Transverse colon (tissue), 4 donors: ENCODE data around the gene MPST. TPM values are rescaled to one million over a fixed set of nuclear protein-coding genes. Genes with fewer than 3 reads are reported as not detected.

Experiments used
- DNase-seq: peaks from one replicate; pipeline ENCODE4 v3.0.0-alpha.2; 2019
- H3K27ac ChIP-seq, 4 donors: fragments of 200-600 bp; sonication (generic); 2 replicates each; pipeline ENCODE4 v1.5.1; 2016 to 2018; ENCODE audit warnings: inconsistent platforms in 4 of 4
- H3K27me3 ChIP-seq: fragments of 200-600 bp; sonication (generic); 2 replicates; pipeline ENCODE4 v1.5.1; 2017; ENCODE audit warnings: inconsistent platforms
- H3K36me3 ChIP-seq, 4 donors: fragments of 200-600 bp; sonication (generic); 2 replicates each; pipeline ENCODE4 v1.5.1; 2017 to 2019; ENCODE audit warnings: inconsistent platforms in 4 of 4
- H3K4me1 ChIP-seq, 4 donors: fragments of 200-600 bp; sonication (generic); 2 replicates each; pipeline ENCODE4 v1.5.1; 2017 to 2020; ENCODE audit warnings: inconsistent platforms in 4 of 4
- H3K4me3 ChIP-seq, 4 donors: fragments of 200-600 bp; sonication (generic); 1 replicate in 1 of 4; 2 replicates in 3 of 4; pipeline versions ENCODE4 v1.5.1 to v1.6.1; 2017 to 2019; ENCODE audit warnings: inconsistent platforms in 4 of 4
- H3K9me3 ChIP-seq, 2 donors: fragments of 200-600 bp; sonication (generic); 2 replicates each; pipeline ENCODE4 v1.5.1; 2017 to 2019; ENCODE audit warnings: inconsistent platforms in 2 of 2
- EP300 ChIP-seq: sonication (generic); formaldehyde crosslinking; IDR thresholded peaks from one replicate; pipeline ENCODE4 v1.6.1; 2017; ENCODE audit warnings: antibody characterized with exemption, low read depth
- POLR2A ChIP-seq: fragments of 450-650 bp; IDR thresholded peaks from one replicate; pipeline ENCODE4 v1.6.1; 2016; ENCODE audit warnings: antibody characterized with exemption, mild to moderate bottlenecking, moderate library complexity
- POLR2AphosphoS5 ChIP-seq, 3 donors: sonication (generic); formaldehyde crosslinking; IDR thresholded peaks; one replicate each; pipeline ENCODE4 v1.6.1; 2016; ENCODE audit warnings: antibody characterized with exemption in 3 of 3
- WGBS, 2 donors: methylation state at CpG; one replicate each; pipeline ENCODE4 v1.1.5; 2018; ENCODE audit warnings: low coverage in 1 of 2; 5-methylcytosine and 5-hydroxymethylcytosine counted together
- in situ Hi-C, 4 donors: fragments of 200-750 bp; cut with MboI; loops; one replicate each; pipeline versions ENCODE4 v1.15.0 to v1.15.1; 2017; ENCODE audit warnings: low sequenced_read_pairs in 3 of 4, low pct_ligation_motif_present in 1 of 4, low pct_unique_long_range_greater_than_20kb in 1 of 4
- intact Hi-C: fragments of 100-400 bp; cut with DNase I; formaldehyde crosslinking; loops from one replicate; pipeline ENCODE4 v1.15.1; 2023; ENCODE audit warnings: low total_unique reads
- total RNA-seq, 4 donors: library from RNA; depleted of rRNA; stranded (reverse); fragments of >200 nt; gene quantifications; one replicate each; pipeline ENCODE4 v1.1.0, GENCODE V29; 2016
- TF ChIP-seq, protein P1 (sequence below), 5 experiments: fragments of 200-600 bp in 3 of 5; fragments of 450-650 bp in 2 of 5; sonication (generic) in 3 of 5; IDR thresholded peaks; 1 replicate in 2 of 5; 2 replicates in 3 of 5; pipeline ENCODE4 v1.5.1; 2016 to 2017; ENCODE audit warnings: antibody characterized with exemption in 5 of 5, inconsistent platforms in 3 of 5, mild to moderate bottlenecking in 2 of 5, moderate library complexity in 1 of 5

MPST gene
- 100 to 1,000 TPM; 407 to 964 (median 541) TPM for total RNA-seq

DNA sequence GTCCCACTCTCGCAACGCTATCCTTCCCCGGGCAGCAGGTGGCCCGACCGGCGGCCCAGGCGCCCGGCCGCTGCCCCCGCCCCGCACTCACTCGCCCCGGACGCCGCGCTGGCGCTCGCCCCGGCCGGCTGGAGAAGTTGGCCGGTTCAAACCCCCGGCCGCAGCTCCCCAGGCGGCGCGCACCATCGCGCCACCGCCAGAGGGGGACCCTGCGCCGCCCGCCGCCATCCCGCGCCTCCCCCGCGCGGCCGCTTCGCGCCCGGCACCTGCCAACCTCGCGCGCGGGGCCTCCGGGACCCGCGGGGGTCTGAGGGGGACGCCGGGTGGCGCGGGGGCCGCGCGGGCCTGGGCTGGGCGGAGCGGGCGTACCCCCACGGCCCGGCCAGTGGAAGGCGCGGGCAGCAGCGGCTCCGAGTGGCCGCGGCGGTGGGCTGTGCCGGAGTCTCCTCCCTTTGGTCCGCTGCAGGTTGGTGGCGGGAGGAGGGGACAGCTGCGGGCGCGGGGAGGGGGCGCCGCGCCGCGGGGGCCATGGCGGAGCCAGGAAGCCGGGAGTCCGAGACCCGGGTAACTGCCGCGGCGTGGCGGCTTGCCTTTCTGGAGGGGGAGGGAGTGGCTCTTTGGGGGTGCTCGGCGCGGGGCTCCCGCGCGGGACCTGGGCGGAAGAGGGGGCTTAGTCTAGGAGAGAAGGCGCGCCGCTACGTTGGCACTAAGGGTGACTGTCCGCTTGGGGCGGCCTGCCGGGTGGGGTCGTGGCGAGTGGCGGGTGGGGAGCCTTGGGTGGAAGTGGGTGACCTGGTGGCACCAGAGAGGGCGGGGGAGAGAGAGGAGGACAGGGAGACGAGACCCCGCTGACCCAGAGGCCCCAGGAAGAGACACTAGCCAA, at the start of gene MPST, which contains the start of gene TST:
TSS of gene MPST (plus strand) at position 434 of the 883 bp plus-strand sequence. CDS start at position 529, 95 bp downstream.
TSS of gene TST (minus strand) at position 139 of the 883 bp plus-strand sequence. CDS start 715 bp downstream, outside the sequence.
- peak; percentile 84 for DNase-seq
- WGBS, 2 donors = 0 to 2% methylated on average over 3 to 54 of the region's 107 CpGs
- H3K36me3 ChIP-seq = peaks cover 0 to 3% (median 0%) of the 10 kb centered on the region in 4 donors
- H3K27me3 ChIP-seq = no peaks in the 10 kb centered on the region
- H3K4me1 ChIP-seq = peaks cover 46 to 80% (median 77%) of the 10 kb centered on the region in 4 donors
- intact Hi-C loops (no loop called here), in situ Hi-C loops (no loop called here)
- H3K27ac ChIP-seq = peak within 1 kb of the TSS; percentile 92 to 99 (median 99)
- H3K4me3 ChIP-seq = peak within 1 kb of the TSS; percentile 56 to 97 (median 93)
- TF ChIP-seq POLR2AphosphoS5 (IDR thresholded peaks at IDR 0.05) = peak; percentile 41 to 86 (median 76)
- peak; percentile 80 for TF ChIP-seq POLR2A
- TF ChIP-seq EP300 = no peak
- TF ChIP-seq, protein P1, sequence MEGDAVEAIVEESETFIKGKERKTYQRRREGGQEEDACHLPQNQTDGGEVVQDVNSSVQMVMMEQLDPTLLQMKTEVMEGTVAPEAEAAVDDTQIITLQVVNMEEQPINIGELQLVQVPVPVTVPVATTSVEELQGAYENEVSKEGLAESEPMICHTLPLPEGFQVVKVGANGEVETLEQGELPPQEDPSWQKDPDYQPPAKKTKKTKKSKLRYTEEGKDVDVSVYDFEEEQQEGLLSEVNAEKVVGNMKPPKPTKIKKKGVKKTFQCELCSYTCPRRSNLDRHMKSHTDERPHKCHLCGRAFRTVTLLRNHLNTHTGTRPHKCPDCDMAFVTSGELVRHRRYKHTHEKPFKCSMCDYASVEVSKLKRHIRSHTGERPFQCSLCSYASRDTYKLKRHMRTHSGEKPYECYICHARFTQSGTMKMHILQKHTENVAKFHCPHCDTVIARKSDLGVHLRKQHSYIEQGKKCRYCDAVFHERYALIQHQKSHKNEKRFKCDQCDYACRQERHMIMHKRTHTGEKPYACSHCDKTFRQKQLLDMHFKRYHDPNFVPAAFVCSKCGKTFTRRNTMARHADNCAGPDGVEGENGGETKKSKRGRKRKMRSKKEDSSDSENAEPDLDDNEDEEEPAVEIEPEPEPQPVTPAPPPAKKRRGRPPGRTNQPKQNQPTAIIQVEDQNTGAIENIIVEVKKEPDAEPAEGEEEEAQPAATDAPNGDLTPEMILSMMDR (IDR thresholded peaks at IDR 0.05) = peak in 3 of 5 experiments; percentile 8 to 37 (median 15)
- no peaks in the 10 kb centered on the region for H3K9me3 ChIP-seq

DNA sequence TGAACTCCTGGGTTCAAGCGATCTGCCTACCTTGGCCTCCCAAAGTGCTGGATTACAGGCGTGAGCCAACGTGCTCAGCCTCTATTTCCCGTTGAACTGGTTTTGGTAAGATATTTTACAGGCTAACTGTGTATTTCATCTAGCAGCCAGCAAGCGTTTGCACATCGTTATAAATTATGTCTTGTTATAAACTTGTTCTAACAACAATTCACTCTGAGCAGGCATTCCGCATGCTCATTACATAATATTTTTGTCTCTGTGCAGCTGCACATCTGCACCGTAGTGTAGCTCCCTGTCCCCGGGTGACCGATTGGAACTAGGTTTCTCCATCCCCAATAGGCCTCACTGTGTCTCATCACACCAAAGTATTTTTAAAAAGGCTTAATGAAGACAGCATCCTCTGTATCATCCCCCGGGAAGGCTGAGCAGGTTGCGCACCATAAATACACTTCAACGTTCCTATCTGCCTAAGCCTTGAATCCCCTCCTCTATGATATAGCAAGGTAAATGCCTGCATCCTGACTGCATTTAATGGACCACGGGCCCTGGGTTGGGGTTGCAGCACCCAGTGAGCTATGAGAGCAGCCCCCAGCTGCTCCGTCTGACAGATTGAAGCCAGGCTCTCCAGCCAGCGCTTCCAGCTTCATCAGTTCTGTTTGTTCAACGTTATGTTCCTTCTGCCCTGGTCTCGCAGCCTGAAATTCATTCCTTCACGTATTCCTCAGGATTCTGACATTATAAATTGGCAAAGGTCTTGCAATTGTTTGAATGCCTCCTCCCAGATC, 48.0 kb upstream of the MPST start:
- Histone ChIP-seq H3K27me3 (no peaks in the 10 kb centered on the region), H3K9me3 (no peaks in the 10 kb centered on the region), H3K4me3 (no peak overlapping the region), H3K4me1 (peaks cover 0 to 16% (median 2%) of the 10 kb centered on the region in 4 donors), H3K36me3 (no peaks in the 10 kb centered on the region), H3K27ac (peak overlapping the region; percentile 14 to 71 (median 38))
- in situ Hi-C loops = loop anchor here (10.0 kb wide), 3 partner anchors 107 to 197 kb away; partner anchors contain the start of genes IFT27 (in 1 of the 4) and NCF4 (in 1 of the 4)
- intact Hi-C loops = no loop called here
- DNase-seq = no peak
- 45 to 48% methylated on average over 9 to 19 of the region's 19 CpGs for WGBS, 2 donors
- TF ChIP-seq POLR2AphosphoS5 (IDR thresholded peaks at IDR 0.05) (peak; percentile 30 to 50 (median 49)), POLR2A (no peak)

DNA sequence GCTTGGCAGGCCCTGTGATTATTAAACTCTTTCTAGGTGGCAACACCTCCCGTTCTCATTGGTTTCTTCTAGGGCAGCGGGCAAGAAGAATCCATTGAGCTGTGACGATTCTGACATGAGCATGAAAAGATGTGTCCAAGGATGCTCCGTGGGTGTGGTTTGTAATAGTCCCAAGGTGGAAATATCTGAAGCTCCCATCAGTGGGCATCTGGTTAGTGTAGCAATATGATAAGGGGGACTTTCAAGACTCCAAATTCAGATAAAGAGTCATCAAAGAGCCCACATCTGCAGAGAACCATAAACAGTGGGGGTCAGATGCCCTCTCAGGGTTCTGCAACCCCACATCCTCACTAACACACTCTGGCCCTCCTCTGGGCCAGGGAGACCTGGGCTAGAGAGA, 42.9 kb upstream of the MPST start:
- in situ Hi-C loops (loop anchor here (10.0 to 25.0 kb wide), 4 partner anchors 112 to 202 kb away; partner anchors contain the start of genes NCF4 (in 2 of the 4) and IFT27 (in 1 of the 4)), intact Hi-C loops (loop anchor here (5.0 kb wide), 2 partner anchors 104 to 194 kb away; no protein-coding TSS in a partner anchor)
- 86 to 88% methylated on average over 1 to 4 of the region's 4 CpGs for WGBS, 2 donors

DNA sequence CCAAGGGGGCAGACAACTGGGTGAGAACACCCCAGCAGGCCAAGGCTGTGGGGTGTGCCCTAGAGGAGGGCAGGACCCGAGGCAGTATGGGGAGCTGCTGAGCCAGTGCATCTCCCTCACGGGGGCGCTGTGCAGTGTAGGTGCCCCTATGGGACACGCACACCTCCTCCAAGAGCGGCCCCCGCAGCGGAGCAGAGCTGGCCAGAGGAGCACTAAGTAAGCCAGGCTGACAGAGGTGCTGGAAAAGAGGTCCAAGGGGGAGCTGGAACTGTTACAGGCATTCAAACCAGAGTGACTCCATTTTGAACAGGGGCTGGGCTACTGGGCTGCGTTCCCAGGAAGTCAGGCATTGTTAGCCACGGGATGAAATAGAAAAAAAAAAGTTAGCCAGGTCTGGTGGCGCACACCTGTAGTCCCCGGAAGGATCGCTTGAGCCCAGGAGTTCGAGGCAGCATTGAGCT, 42.1 kb upstream of the MPST start:
- WGBS, 2 donors = 12 to 25% methylated on average over 7 to 13 of the region's 13 CpGs
- Histone ChIP-seq H3K4me3 (peak overlapping the region; percentile 11 to 57 (median 31)), H3K9me3 (no peaks in the 10 kb centered on the region), H3K27me3 (no peaks in the 10 kb centered on the region), H3K4me1 (peaks cover 0 to 8% (median 3%) of the 10 kb centered on the region in 4 donors), H3K27ac (peak overlapping the region; percentile 34 to 76 (median 56)), H3K36me3 (no peaks in the 10 kb centered on the region)
- intact Hi-C loops = loop anchor here (5.0 kb wide), 2 partner anchors 105 to 195 kb away; no protein-coding TSS in a partner anchor
- DNase-seq = peak; percentile 86
- TF ChIP-seq, protein P1 (IDR thresholded peaks at IDR 0.05) = peak in 4 of 5 experiments; percentile 26 to 41 (median 38)
- TF ChIP-seq EP300 (no peak), POLR2A (no peak), POLR2AphosphoS5 (IDR thresholded peaks at IDR 0.05) (no peak)
- in situ Hi-C loops = loop anchor here (10.0 to 25.0 kb wide), 4 partner anchors 113 to 203 kb away; partner anchors contain the start of genes NCF4 (in 2 of the 4) and IFT27 (in 1 of the 4)

More for the DNA sequence above, 42.9 kb upstream of the MPST start:
- Histone ChIP-seq H3K27ac (no peak overlapping the region), H3K36me3 (no peaks in the 10 kb centered on the region), H3K4me3 (no peak overlapping the region), H3K4me1 (peaks cover 0 to 13% (median 4%) of the 10 kb centered on the region in 4 donors), H3K9me3 (no peaks in the 10 kb centered on the region), H3K27me3 (no peaks in the 10 kb centered on the region)
- DNase-seq = no peak
- no peak for TF ChIP-seq POLR2A
- TF ChIP-seq, protein P1 (IDR thresholded peaks at IDR 0.05) = no peak
- TF ChIP-seq EP300 = no peak
- TF ChIP-seq POLR2AphosphoS5 (IDR thresholded peaks at IDR 0.05) = no peak
